ENCODE measurements around the gene THRB. TPM values are rescaled to one million over a fixed set of nuclear protein-coding genes. Genes with fewer than 3 reads are reported as not detected.
A peak's percentile ranks its signal among the peaks of the same experiment; 100 is the strongest.

The THRB gene
- total RNA-seq, 1 donor from 2014 or later: 32.8 TPM

GRCh38 chr3:24439021-24439420 is 55.6 kb downstream of the THRB start:
- no peak for DNase-seq
- Histone ChIP-seq H3K36me3 (no peaks in the 10 kb centered on the region), H3K27me3 (ENCODE audit: low read depth) (no peaks in the 10 kb centered on the region), H3K27ac (replicated peaks) (no peak overlapping the region), H3K9me3 (replicated peaks) (no peaks in the 10 kb centered on the region), H3K4me1 (peaks cover 39% of the 10 kb centered on the region), H3K4me3 (no peak overlapping the region)
- intact Hi-C loops (cut with micrococcal nuclease): no loop called here
- TF ChIP-seq CTCF (IDR thresholded peaks at IDR 0.05; ENCODE audit: borderline replicate concordance): no peak

- Histone ChIP-seq H3K36me3 (no peaks in the 10 kb centered on the region), H3K9me3 (replicated peaks) (no peaks in the 10 kb centered on the region), H3K4me1 (peaks cover 45% of the 10 kb centered on the region), H3K27me3 (ENCODE audit: low read depth) (no peaks in the 10 kb centered on the region), H3K27ac (replicated peaks) (no peak overlapping the region), H3K4me3 (no peak overlapping the region)
- no peak for DNase-seq
- no peak for TF ChIP-seq CTCF (IDR thresholded peaks at IDR 0.05; ENCODE audit: borderline replicate concordance)
- intact Hi-C loops (cut with micrococcal nuclease): no loop called here
Measured at GRCh38 chr3:24437326-24437725, 57.3 kb downstream of the THRB start.

GRCh38 chr3:24435584-24435983 is 59.1 kb downstream of the THRB start:
- no peaks in the 10 kb centered on the region for H3K36me3 ChIP-seq
- H3K4me3 ChIP-seq: no peak overlapping the region
- H3K9me3 ChIP-seq (replicated peaks): peaks cover 3% of the 10 kb centered on the region
- H3K27ac ChIP-seq (replicated peaks): no peak overlapping the region
- H3K4me1 ChIP-seq: peaks cover 33% of the 10 kb centered on the region
- no peak for TF ChIP-seq CTCF (IDR thresholded peaks at IDR 0.05; ENCODE audit: borderline replicate concordance)
- no peak for DNase-seq
- no peaks in the 10 kb centered on the region for H3K27me3 ChIP-seq (ENCODE audit: low read depth)
- intact Hi-C loops (cut with micrococcal nuclease): no loop called here

- Histone ChIP-seq H3K27ac (replicated peaks) (peak overlapping the region; percentile 81), H3K4me1 (peaks cover 30% of the 10 kb centered on the region), H3K27me3 (ENCODE audit: low read depth) (no peaks in the 10 kb centered on the region), H3K4me3 (no peak overlapping the region), H3K9me3 (replicated peaks) (peaks cover 12% of the 10 kb centered on the region), H3K36me3 (no peaks in the 10 kb centered on the region)
- no peak for DNase-seq
- intact Hi-C loops (cut with micrococcal nuclease): no loop called here
- no peak for TF ChIP-seq CTCF (IDR thresholded peaks at IDR 0.05; ENCODE audit: borderline replicate concordance)
Measured at GRCh38 chr3:24434651-24435050, 60.0 kb downstream of the THRB start.

- Histone ChIP-seq H3K4me1 (peaks cover 30% of the 10 kb centered on the region), H3K4me3 (no peak overlapping the region), H3K27me3 (ENCODE audit: low read depth) (no peaks in the 10 kb centered on the region), H3K27ac (replicated peaks) (peak overlapping the region; percentile 81), H3K9me3 (replicated peaks) (peaks cover 12% of the 10 kb centered on the region), H3K36me3 (no peaks in the 10 kb centered on the region)
- intact Hi-C loops (cut with micrococcal nuclease): no loop called here
- TF ChIP-seq CTCF (IDR thresholded peaks at IDR 0.05; ENCODE audit: borderline replicate concordance): no peak
- no peak for DNase-seq
Measured at GRCh38 chr3:24433838-24434591, 60.6 kb downstream of the THRB start.
